DND-41 (cell line): ENCODE results near the gene TSSK6.

ENCODE experiments used
- EZH2 ChIP-seq: IDR thresholded peaks from 3 replicates; pipeline ENCODE4 v1.6.1; 2012; ENCODE audit warnings: borderline replicate concordance, low read depth, mild to moderate bottlenecking, moderate library complexity, low read length, inconsistent platforms; ENCODE audit not compliant: severe bottlenecking
- TF ChIP-seq, protein P1 (sequence below): IDR thresholded peaks from 2 replicates; pipeline ENCODE4 v1.5.1; 2012; ENCODE audit warnings: borderline replicate concordance, low read length, moderate library complexity, mild to moderate bottlenecking; ENCODE audit not compliant: poor library complexity, severe bottlenecking; ENCODE audit errors: extremely low read depth

DNA sequence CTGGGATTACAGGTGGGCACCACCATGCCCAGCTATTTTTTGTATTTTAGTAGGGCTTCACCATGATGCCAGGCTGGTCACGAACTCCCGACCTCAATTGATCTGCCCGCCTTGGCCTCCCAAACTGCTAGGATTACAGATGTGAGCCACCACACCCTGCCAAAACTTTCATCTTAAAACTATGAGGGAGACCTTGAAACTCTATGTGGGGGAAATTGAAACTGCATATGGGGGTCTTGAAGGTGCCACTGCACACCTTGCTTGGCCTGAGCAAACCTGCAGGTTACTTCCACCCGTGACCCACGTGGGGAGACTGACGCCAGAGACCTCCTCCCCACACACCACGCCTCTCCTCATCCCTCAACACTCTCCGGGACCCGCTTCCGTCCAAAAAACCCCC lies 38.3 kb upstream of the TSSK6 start:
- TF ChIP-seq, protein P1, sequence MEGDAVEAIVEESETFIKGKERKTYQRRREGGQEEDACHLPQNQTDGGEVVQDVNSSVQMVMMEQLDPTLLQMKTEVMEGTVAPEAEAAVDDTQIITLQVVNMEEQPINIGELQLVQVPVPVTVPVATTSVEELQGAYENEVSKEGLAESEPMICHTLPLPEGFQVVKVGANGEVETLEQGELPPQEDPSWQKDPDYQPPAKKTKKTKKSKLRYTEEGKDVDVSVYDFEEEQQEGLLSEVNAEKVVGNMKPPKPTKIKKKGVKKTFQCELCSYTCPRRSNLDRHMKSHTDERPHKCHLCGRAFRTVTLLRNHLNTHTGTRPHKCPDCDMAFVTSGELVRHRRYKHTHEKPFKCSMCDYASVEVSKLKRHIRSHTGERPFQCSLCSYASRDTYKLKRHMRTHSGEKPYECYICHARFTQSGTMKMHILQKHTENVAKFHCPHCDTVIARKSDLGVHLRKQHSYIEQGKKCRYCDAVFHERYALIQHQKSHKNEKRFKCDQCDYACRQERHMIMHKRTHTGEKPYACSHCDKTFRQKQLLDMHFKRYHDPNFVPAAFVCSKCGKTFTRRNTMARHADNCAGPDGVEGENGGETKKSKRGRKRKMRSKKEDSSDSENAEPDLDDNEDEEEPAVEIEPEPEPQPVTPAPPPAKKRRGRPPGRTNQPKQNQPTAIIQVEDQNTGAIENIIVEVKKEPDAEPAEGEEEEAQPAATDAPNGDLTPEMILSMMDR, result no peak
- TF ChIP-seq EZH2, result no peak
